H9 (cell line): Measurements from ENCODE around the gene KCNMB2. TPM values are rescaled to one million over a fixed set of nuclear protein-coding genes. Genes with fewer than 3 reads are reported as not detected.

Experiments
- DNase-seq: peaks from one replicate; pipeline ENCODE4 v3.0.0-alpha.2; 2017
- H2AFZ ChIP-seq: one replicate; pipeline ENCODE4 v1.6.1; 2013; ENCODE audit warnings: mild to moderate bottlenecking, low read length, control low read depth, moderate library complexity
- H2AK5ac ChIP-seq: 2 replicates; pipeline ENCODE4 v1.6.1; 2013; ENCODE audit warnings: low read length, control low read depth, mixed read lengths; ENCODE audit not compliant: insufficient read length
- H2BK120ac ChIP-seq: one replicate; pipeline ENCODE4 v1.6.1; 2013; ENCODE audit warnings: low read depth, mild to moderate bottlenecking, low read length, control low read depth, inconsistent platforms; ENCODE audit not compliant: poor library complexity, severe bottlenecking
- H2BK12ac ChIP-seq: 2 replicates; pipeline ENCODE4 v1.6.1; 2013; ENCODE audit warnings: low read length, control low read depth, mixed read lengths, low read depth; ENCODE audit not compliant: insufficient read length
- H2BK15ac ChIP-seq: 2 replicates; pipeline ENCODE4 v1.6.1; 2013; ENCODE audit warnings: low read depth, low read length, control low read depth
- H2BK20ac ChIP-seq: one replicate; pipeline ENCODE4 v1.6.1; 2013; ENCODE audit warnings: low read depth, mild to moderate bottlenecking, low read length, control low read depth, inconsistent platforms; ENCODE audit not compliant: poor library complexity, severe bottlenecking
- H2BK5ac ChIP-seq: 2 replicates; pipeline ENCODE4 v1.6.1; 2013; ENCODE audit warnings: low read length, control low read depth, mixed read lengths; ENCODE audit not compliant: insufficient read length
- H3K14ac ChIP-seq: 2 replicates; pipeline ENCODE4 v1.6.1; 2013; ENCODE audit warnings: low read length, control low read depth; ENCODE audit not compliant: insufficient read depth
- H3K18ac ChIP-seq: 2 replicates; pipeline ENCODE4 v1.6.1; 2013; ENCODE audit warnings: low read depth, mild to moderate bottlenecking, mixed read lengths, low read length, control low read depth; ENCODE audit not compliant: insufficient read length
- H3K23ac ChIP-seq: 2 replicates; pipeline ENCODE4 v1.6.1; 2013; ENCODE audit warnings: low read length, control low read depth, mixed read lengths, low read depth; ENCODE audit not compliant: insufficient read length
- H3K23me2 ChIP-seq: 2 replicates; pipeline ENCODE4 v1.6.1; 2013; ENCODE audit warnings: low read depth, mild to moderate bottlenecking, mixed read lengths, low read length, control low read depth; ENCODE audit not compliant: insufficient read length, poor library complexity, severe bottlenecking
- H3K27ac ChIP-seq: 2 replicates; pipeline ENCODE4 v1.5.1; 2013; ENCODE audit warnings: low read length, control low read depth, mixed read lengths, low read depth; ENCODE audit not compliant: insufficient read length
- H3K27me3 ChIP-seq: 2 replicates; pipeline ENCODE4 v1.6.1; 2013; ENCODE audit warnings: low read length, control low read depth, inconsistent platforms; ENCODE audit not compliant: insufficient read depth
- H3K4ac ChIP-seq: 2 replicates; pipeline ENCODE4 v1.6.1; 2013; ENCODE audit warnings: low read depth, mild to moderate bottlenecking, control low read depth, inconsistent platforms, low read length, moderate library complexity
- H3K4me1 ChIP-seq: 2 replicates; pipeline ENCODE4 v1.6.1; 2013; ENCODE audit warnings: low read length, control low read depth, inconsistent platforms; ENCODE audit not compliant: insufficient read depth
- H3K4me2 ChIP-seq: 2 replicates; pipeline ENCODE4 v1.6.1; 2013; ENCODE audit warnings: low read length, control low read depth, mixed read lengths; ENCODE audit not compliant: insufficient read length, insufficient read depth
- H3K56ac ChIP-seq: 2 replicates; pipeline ENCODE4 v1.6.1; 2013; ENCODE audit warnings: low read depth, mild to moderate bottlenecking, mixed read lengths, low read length, control low read depth; ENCODE audit not compliant: insufficient read length
- H3K79me1 ChIP-seq: 2 replicates; pipeline ENCODE4 v1.6.1; 2013; ENCODE audit warnings: low read depth, mild to moderate bottlenecking, moderate library complexity, low read length, control low read depth, inconsistent platforms; ENCODE audit not compliant: insufficient read depth, poor library complexity, severe bottlenecking
- H3K79me2 ChIP-seq: 2 replicates; pipeline ENCODE4 v1.6.1; 2013; ENCODE audit warnings: low read length, control low read depth, inconsistent platforms; ENCODE audit not compliant: insufficient read depth
- H3K9ac ChIP-seq: 2 replicates; pipeline ENCODE4 v1.6.1; 2013; ENCODE audit warnings: low read length, control low read depth, mixed read lengths; ENCODE audit not compliant: insufficient read length; ENCODE audit errors: extremely low read depth
- H3K9me3 ChIP-seq: one replicate; pipeline ENCODE4 v1.6.1; 2013; ENCODE audit warnings: low read depth, low read length, inconsistent platforms; ENCODE audit not compliant: control insufficient read depth
- H3T11ph ChIP-seq: one replicate; pipeline ENCODE4 v1.6.1; 2013; ENCODE audit warnings: mild to moderate bottlenecking, low read length, control low read depth, inconsistent platforms
- H4K20me1 ChIP-seq: one replicate; pipeline ENCODE4 v1.6.1; 2013; ENCODE audit not compliant: control insufficient read depth, insufficient read length, insufficient read depth
- H4K5ac ChIP-seq: 2 replicates; pipeline ENCODE4 v1.6.1; 2013; ENCODE audit warnings: low read depth, mild to moderate bottlenecking, mixed read lengths, low read length, control low read depth; ENCODE audit not compliant: insufficient read length
- H4K8ac ChIP-seq: replicated peaks from 2 replicates; pipeline ENCODE4 v1.6.1; 2013; ENCODE audit warnings: low read length, control low read depth, mixed read lengths, low read depth; ENCODE audit not compliant: insufficient read length
- H4K91ac ChIP-seq: 2 replicates; pipeline ENCODE4 v1.6.1; 2013; ENCODE audit warnings: low read depth, mild to moderate bottlenecking, moderate library complexity, mixed read lengths, low read length, control low read depth; ENCODE audit not compliant: insufficient read length
- H3K27ac Mint-ChIP-seq, 3 experiments: 2 replicates in 2 of 3; 3 replicates in 1 of 3; pipeline ENCODE4 v1.8.0; 2020 to 2021; ENCODE audit warnings: mixed read lengths in 3 of 3, mild to moderate bottlenecking in 1 of 3, moderate library complexity in 1 of 3
- H3K27me3 Mint-ChIP-seq: 2 replicates; pipeline ENCODE4 v1.8.0; 2021; ENCODE audit warnings: low read depth, mild to moderate bottlenecking, moderate library complexity, mixed read lengths
- H3K36me3 Mint-ChIP-seq, 3 experiments: 2 replicates in 2 of 3; 3 replicates in 1 of 3; pipeline ENCODE4 v1.8.0; 2020 to 2021; ENCODE audit warnings: low read depth in 3 of 3, mixed read lengths in 3 of 3; ENCODE audit not compliant: insufficient read depth in 1 of 3
- H3K4me1 Mint-ChIP-seq, 2 experiments: 2 replicates each; pipeline ENCODE4 v1.8.0; 2020; ENCODE audit warnings: mixed read lengths in 2 of 2
- H3K4me3 Mint-ChIP-seq, 2 experiments: 2 replicates in 1 of 2; 3 replicates in 1 of 2; pipeline ENCODE4 v1.8.0; 2020 to 2021; ENCODE audit warnings: mild to moderate bottlenecking in 2 of 2, mixed read lengths in 2 of 2, moderate library complexity in 1 of 2
- H3K9me3 Mint-ChIP-seq, 2 experiments: 2 replicates in 1 of 2; 3 replicates in 1 of 2; pipeline ENCODE4 v1.8.0; 2020; ENCODE audit warnings: mild to moderate bottlenecking in 2 of 2, mixed read lengths in 2 of 2, moderate library complexity in 1 of 2
- CTCF ChIP-seq: fragments of 200-600 bp; sonication (generic); conservative IDR thresholded peaks from 3 replicates; pipeline ENCODE4 v1.8.0; 2021; ENCODE audit warnings: antibody characterized with exemption, mild to moderate bottlenecking
- WGBS: extraction: QIAGEN DNeasy Blood & Tissue Kit; methylation state at CpG from one replicate; pipeline ENCODE4 v1.1.7; 2013; ENCODE audit warnings: missing lambda C conversion rate, low lambda C conversion rate, mixed read lengths; ENCODE audit not compliant: insufficient read length; ENCODE audit errors: extremely low coverage; 5-methylcytosine and 5-hydroxymethylcytosine counted together
- total RNA-seq: library from RNA; stranded (reverse); gene quantifications from 2 replicates; pipeline ENCODE4 v1.2.1, GENCODE V29; 2021

The KCNMB2 gene
- total RNA-seq, 1 experiment from 2014 or later, result not detected

DNA sequence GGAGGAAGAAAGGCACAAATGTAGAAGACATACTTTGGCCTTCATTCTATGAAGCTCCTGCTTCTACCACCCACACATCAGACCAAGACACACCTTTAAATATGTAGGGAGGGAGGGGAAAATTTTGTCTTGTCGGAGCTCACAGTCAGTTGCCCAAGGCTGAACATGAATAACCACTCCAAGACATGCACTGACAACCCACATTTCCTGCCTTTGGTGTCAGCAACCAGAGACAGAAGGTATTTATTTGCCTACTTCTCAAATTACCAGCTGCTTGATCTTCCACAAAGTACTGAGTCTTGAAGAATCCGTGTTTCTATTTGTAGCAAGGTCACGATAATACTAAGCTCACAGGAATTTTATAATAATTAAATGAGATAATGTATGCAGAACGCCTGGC lies 169.7 kb downstream of the KCNMB2 start:
- no peaks in the 10 kb centered on the region for H3K27me3 Mint-ChIP-seq
- Histone ChIP-seq H3K79me1 (no peaks in the 10 kb centered on the region), H2BK12ac (no peak overlapping the region), H3K23ac (no peak overlapping the region), H4K8ac (no peak overlapping the region), H2BK5ac (no peak overlapping the region), H4K5ac (no peak overlapping the region), H3K23me2 (no peaks in the 10 kb centered on the region), H2AFZ (no peak overlapping the region), H3K14ac (no peak overlapping the region), H3T11ph (no peak overlapping the region), H2BK120ac (no peak overlapping the region), H4K20me1 (no peaks in the 10 kb centered on the region), H3K56ac (no peak overlapping the region), H3K4me1 (peaks cover 8% of the 10 kb centered on the region; the same call in 1 of the 2 replicates), H3K27ac (no peak overlapping the region), H2BK20ac (no peak overlapping the region), H4K91ac (no peak overlapping the region), H3K4me2 (no peak overlapping the region), H2AK5ac (no peak overlapping the region), H3K27me3 (no peaks in the 10 kb centered on the region), H3K18ac (no peak overlapping the region), H3K9me3 (no peaks in the 10 kb centered on the region), H2BK15ac (no peak overlapping the region), H3K79me2 (no peaks in the 10 kb centered on the region), H3K9ac (no peak overlapping the region), H3K4ac (no peak overlapping the region)
- H3K4me3 Mint-ChIP-seq, result no peak overlapping the region
- no peaks in the 10 kb centered on the region for H3K36me3 Mint-ChIP-seq
- no CpG with 5 or more reads among the region's 4 CpGs for WGBS
- TF ChIP-seq CTCF, result no peak
- peaks cover 25 to 29% of the 10 kb centered on the region in 2 experiments for H3K4me1 Mint-ChIP-seq
- H3K27ac Mint-ChIP-seq, result peak overlapping the region in 1 of 3 experiments; percentile 5; a peak in 1 of 7 replicates
- H3K9me3 Mint-ChIP-seq, result no peaks in the 10 kb centered on the region
- no peak for DNase-seq
